NOMO-1 treated with dmso at 0.1 percent for 144 hours (cell line): ENCODE data around the gene RAMP1.
A peak's percentile ranks its signal among the peaks of the same experiment; 100 is the strongest.

Experiments
- DNase-seq: peaks from one replicate; lab custom pipeline; 2025; ENCODE audit not compliant: unreplicated experiment; lab: John Stamatoyannopoulos, UW

RAMP1 gene

DNA sequence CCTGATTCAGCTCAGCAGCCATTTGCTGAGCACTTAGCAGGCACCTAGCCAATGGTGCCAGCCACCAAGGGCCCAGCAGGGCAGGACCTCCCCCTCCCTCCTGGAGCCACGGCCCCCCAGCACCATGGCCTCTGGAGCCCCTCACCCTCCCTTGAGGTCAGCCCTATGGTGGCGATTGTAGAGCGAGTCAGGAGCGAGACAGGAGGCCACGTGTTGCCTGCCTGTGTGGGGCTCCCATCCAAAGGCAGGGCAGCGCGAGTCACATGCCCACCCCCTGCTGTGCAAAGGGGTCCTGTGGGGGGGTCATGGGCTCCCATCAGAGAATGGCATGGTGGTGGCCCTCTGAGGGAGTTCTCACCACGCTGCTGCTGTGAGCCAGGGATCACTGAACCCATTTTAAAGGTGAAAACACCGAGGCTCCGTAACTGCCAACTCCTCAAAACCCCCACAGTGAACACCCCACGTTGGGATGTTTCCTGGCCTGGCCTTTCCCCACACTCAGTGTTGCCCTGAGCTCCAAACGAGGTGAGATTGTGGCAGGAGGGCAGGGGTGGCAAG is 35.6 kb downstream of the RAMP1 start:
- no peak for DNase-seq

DNA sequence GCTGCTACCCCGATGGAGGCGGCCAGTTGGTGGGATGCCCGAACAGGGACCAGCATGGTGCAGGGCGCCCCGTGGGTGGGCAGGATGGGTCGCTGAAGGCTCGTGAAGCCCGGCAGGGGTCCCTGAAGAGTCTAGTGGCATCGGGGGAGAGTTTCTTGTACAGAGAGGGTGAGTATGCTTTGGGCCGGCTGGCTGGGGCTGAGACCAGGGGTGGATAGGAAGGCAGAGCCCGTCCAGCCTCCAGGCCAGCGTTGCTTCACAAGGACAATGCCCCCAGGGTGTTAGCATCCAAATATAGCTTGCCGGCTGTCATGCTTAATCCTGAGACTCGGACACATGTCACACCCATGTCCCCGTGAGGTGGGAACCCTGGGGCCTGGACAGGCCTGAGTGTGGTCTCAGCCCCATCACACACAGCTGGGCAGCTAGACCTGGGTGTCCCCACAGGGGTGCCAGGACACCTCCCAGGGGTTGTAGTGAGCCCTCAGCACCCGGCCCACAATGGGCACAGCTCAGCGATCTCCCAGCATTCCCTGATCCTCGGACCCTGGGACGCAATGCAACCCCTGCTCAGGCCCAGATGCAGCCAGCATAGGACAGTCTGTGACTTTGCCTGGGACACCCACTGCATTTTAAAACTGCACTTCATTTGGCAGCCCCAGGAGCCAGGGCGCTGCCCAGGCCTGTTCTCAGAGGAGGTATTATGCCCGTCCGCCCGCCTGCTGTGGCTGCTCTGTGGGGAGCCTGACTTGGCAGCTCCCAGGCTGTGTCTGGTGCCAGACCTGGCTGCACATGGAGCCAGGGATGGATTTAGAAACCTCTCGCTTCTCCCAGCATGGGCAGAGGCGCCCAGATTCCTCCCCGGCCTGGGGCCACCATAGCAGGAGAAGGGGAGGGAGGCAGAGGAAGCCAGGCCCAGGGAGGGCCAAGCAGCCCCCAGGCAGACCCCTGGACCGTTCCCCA is 36.4 kb downstream of the RAMP1 start:
- DNase-seq: no peak

GRCh38 chr2:237896507-237896892 is 37.1 kb downstream of the RAMP1 start:
- no peak for DNase-seq

DNA sequence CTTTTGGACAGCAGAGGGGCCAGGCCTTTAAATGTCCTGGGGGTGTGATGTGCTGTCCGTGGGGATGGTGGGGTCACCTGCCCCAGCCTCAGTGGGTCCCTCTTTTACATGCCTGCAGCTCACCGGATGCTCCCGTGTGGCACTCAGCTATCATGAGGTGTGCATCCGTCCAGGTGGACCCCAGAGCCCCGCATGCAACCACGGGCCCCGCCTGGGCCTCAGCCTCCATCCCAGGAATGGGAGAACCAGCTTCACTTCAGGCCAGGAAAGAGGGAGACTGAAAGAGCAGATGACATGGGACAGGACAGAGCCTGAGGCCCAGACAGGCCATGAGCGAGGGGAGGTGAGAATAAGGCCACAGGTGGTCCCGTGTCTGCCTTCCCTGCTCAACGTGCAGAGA is 37.5 kb downstream of the RAMP1 start:
- DNase-seq: no peak

DNA sequence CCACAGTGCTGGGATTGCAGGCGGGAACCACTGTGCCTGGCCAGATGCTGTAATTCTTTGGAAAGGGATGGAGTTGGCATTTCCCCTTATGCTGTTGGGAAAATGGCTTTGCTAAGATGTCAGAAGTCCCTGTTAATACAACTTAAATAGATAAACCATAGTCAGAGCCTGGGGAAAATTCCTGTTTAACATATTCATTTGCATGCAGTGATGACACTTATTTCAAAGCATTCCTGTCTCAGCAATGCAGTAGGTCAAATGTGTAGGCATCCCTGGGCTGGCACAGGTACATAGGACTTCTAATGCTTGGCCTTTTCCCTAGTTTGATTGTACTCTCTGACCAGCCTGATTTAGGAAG is 38.6 kb downstream of the RAMP1 start:
- no peak for DNase-seq

DNA sequence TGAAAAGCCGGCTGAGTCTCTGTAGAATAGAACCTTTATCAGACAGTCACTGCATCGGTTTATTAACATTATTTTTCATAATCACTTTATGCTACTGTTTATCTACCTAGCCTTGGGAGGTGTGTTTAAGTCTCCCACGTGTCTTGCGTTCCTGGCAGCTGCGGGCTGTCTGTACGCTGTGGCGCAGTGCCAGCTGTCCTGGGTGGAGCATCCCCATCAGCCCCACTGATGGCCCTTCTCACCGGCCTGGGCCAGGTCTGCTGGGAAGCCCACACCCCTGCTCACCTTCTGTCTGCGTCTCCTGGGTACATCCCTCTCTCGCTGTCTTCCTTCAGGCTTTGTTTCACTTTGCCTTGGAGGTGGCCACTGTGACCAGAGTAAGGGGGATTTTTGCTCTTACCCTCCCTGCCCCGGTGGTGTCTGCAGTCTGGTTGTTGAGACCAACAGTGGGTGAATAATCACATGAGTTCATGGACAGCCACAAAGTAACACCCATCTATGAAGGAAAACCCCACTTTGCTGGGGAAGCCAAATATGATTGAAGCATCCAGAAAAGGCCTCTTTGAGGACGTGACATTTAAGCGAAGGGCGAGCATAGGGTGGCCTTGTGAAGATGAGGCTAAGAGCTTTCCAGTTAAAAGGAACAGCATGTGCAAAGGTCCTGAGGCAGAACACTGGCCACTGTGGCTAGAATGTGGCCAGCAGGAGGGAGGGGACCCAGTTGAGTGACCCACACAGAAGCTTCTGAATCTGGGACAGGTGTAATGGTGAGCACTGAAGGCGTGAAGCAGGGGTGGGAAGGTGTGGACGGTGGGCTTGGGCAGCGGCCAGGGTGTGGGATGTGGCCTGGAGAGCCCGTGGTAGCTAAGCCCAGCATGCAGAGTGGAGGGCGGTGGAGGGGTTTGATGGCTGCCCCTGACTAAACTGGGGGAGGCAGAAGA is 41.7 kb downstream of the RAMP1 start:
- DNase-seq: no peak

DNA sequence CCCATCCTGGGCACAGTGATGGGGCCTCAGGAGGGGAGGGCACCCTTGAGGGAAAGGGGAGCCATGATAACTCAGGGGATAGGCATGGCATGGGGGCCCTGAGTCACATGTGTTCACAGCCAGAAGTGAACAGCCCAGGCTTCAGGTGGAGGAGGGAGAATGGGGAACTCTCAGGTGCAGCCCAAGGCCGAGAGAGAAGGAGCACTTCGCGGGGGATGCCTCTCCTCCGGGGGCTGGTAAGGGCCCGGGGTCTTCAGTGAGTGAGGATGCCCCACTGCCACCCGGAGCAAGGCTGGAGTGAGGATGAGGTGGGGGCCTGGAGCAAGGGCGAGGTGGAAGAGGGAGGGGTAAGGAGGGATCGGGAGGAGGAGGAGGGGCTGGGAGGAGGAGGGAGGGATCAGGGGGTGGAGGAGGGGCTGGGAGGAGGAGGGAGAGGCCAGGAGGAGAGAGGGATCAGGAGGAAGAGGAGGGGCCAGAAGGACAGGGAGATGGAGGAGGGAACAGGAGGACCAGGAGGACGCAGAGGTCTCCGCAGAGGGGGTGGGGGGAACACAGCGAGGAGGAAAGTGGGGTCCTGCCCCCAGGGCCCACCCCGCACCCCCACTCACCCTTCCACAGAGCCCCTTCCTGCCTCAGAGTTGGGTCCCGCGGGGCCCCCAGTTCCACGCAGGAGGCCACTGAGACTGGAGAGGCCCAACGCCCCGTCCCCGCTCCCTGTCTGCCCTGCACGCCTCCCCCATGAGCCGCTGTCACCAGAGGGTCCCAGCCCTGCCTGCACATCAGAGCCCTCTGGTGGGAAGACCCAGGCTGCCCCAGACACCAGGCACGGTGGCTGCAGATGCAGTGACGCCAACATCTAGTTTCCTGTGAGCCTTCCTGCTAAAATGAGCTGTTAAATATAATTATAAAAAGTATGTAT is 42.8 kb downstream of the RAMP1 start:
- no peak for DNase-seq

DNA sequence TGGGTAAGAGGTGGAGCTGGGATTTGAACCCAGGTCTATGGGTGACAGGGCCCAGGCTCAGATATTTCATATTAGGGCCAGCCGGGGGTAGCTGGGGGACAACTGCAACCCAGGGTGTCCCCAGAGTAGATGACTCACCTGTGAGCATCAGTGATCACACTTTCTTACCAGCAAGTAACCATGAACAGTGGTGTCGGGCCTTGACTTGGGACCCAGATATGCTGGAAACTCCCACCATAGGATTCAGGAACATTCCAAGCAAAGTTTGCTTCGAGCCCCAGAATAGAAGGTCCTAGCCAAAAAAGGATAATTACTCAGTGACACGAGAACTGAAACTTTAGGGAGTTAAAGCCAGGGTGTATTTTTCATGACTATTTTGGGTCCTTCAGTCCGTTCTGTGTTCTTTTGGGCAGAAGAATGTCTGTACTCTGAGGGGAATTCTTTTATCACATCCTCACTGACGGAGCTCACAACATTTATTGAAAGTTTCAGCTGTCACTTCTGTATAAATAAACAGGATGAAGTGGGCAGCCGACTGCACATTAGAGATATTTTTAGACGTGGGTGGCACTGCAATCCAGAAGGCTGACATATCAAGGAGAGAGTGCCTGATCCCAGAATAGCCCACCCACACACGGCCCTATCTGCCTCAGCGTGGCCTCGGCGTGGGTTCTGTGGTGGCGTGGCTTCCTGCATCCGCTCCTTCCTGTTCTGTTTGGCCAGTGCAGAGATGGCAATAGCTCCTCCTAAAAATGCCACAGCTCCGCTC is 45.6 kb downstream of the RAMP1 start:
- DNase-seq: peak; percentile 13

- no peak for DNase-seq
These were observed 47.7 kb downstream of the RAMP1 start for GRCh38 chr2:237907144-237907543.

DNA sequence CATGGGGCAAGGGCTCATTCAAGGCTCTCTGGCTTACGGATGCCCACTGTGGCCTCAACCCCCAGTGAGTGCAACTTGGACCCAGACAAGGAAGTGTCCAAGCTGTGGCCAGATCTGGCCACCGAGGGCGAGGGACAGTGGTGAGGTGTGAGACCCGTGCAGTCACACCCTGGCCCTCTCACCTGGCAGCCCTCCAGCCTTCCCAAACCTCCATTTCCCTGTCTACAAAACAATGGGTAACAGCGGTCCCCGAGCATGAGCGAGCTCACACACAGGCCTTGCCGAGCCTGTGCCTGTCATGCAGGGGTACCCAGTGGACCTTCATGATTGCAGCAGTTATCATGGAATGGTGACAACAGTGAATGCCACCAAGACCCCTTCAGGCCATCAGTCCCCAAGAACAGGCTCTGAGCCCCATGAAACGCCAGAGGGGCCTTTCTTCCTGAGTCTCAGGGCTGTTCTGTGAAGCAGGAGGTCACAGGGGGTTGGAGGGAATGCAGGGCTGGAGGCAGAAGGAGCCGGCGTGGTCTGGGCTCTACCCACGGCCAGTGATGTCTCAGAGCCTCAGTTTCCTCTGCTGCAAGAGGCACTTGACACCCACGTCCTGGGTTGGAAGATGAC is 49.8 kb downstream of the RAMP1 start:
- no peak for DNase-seq

DNA sequence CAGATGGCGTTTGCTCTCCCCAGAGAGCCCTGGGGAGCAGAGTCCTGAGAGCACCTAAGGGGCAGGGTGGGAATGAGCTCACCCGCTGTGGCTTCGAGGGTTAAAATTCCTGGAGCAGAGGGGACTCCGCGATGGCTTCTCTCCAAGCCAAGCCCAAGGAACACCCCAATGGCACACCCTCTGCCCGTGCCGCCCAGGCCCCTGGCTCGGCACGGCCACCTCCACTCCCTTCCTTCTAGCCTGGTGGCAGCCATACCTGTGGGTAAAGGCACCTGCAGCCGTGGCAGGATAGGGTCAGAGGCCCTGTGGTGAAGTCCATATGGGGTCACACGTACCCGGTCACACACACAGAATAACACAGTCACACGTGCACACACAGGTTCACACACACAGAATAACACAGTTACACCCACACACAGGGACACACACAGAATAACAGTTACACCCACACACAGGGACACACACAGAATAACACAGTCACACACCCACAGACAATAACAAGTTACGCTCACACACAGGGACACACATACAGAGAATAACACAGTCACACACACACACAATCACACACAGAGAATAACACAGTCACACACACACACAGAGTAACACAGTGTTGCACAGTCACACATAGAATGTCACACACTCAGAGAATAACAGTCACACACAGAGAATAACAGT is 50.5 kb downstream of the RAMP1 start:
- no peak for DNase-seq

- no peak for DNase-seq
These were observed 51.3 kb downstream of the RAMP1 start for GRCh38 chr2:237910576-237911362.

DNA sequence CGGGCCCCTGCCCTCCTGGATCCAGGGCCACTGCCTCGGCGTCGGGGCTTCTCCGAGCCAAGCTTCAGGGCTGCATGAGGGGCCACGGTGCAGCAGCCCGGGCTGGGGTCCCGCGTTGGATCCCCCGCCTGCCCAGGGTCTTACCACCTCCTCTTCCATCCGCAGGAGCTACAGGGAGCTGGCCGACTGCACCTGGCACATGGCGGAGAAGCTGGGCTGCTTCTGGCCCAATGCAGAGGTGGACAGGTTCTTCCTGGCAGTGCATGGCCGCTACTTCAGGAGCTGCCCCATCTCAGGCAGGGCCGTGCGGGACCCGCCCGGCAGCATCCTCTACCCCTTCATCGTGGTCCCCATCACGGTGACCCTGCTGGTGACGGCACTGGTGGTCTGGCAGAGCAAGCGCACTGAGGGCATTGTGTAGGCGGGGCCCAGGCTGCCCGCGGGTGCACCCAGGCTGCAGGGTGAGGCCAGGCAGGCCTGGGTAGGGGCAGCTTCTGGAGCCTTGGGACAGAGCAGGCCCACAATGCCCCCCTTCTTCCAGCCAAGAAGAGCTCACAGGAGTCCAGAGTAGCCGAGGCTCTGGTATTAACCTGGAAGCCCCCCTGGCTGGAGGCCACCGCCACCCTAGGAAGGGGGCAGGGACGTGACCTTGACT is 52.1 kb downstream of the RAMP1 start:
- no peak for DNase-seq

- DNase-seq: no peak
These were observed 53.1 kb downstream of the RAMP1 start for GRCh38 chr2:237912271-237913192.

DNA sequence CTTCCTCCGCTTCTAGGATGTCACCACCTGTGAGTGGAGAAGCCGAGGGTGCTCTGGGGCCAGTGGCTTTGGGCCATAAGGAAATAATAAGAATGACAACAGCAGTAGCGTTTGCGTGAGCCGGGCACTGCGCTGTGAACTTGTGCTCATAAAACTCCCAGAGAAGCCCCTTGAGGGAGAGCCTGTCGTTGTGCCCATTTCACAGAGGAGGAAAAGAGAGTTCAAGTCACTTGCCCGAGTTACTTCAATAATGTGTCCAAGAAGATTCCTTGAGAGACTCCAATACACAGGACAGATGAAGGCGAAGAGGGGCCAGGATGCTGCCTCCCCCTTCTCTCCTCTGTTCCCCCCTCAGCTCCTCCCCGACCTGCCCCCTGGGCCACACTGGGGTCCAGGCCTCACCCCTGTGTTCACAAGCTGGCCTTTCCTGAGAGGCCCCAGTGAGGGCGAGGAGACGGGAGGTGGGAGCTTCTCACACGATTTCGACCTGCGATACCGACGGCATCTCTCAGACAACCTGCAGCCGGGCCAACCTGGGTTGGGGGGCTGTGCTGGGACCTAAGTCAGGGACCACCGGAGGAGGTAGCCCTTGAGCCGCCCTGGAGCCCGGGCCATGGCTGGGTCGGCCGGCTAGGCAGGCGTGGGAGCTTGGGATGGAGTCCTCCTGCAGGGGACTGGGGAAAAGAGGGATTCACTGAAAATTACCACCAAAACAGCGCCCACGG is 53.9 kb downstream of the RAMP1 start:
- DNase-seq: no peak

DNA sequence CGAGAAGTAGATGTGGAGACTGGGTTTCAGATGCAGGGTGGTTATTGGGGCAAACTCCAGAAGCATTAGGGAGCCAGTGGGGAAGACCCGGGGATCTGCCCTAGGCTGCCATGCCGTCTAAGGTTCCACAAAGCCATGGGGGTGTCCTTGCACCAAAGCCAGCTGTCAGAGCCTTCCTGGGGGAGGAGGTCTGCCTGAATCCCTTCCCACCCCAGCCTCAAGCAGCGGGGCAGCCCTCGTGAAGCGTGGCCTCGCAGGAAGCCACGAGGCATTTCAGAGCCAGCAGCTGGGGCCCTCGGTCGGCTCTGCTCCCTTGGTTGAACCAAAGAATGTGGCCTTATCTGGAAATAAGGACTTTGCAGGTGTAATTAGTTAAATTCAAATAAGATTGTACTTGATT is 56.2 kb downstream of the RAMP1 start:
- no peak for DNase-seq
